ENCODE measurements around the gene PLCB4.

- TF ChIP-seq CTCF (IDR thresholded peaks at IDR 0.05): no peak
- TF ChIP-seq POLR2A (IDR thresholded peaks at IDR 0.05): no peak
Measured at GRCh38 chr20:9360431-9360830, 291.5 kb downstream of the PLCB4 start.

Measured in lower leg skin (tissue), 3 donors.